HG02943 (cell line): ENCODE measurements around the gene NPC2.
"Not testable (repeated sequence)": the region's sequence is repeated elsewhere in the genome, so short reads cannot be mapped to it uniquely, and the experiment has no call there.

Experiments used
- ATAC-seq: cut with Tn5 transposase; IDR thresholded peaks from one replicate; pipeline ENCODE4 v1.9.1; 2021; ENCODE audit warnings: mild to moderate bottlenecking, low read depth, moderate library complexity; ENCODE audit not compliant: unreplicated experiment

NPC2 gene

DNA sequence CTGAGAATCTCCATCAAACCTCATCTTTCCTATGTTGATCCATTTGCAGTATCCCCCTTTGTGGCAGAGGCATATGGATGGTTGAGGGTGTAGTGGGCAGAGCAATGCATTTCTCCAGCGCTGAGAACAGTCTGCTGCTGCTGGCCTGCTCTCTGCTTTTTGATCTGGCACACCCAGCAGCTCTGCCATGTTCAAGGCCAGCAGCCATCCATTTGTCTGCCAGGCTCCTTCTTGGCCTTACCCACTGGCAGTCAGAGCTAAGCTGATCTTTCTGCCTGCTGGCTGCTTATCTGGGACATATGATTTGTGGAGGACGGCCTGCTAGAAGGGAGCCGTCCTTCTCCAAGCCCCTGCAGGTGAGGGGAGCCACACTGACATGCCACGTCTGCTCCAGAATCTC is 17.0 kb downstream of the NPC2 start:
- ATAC-seq, result no peak

DNA sequence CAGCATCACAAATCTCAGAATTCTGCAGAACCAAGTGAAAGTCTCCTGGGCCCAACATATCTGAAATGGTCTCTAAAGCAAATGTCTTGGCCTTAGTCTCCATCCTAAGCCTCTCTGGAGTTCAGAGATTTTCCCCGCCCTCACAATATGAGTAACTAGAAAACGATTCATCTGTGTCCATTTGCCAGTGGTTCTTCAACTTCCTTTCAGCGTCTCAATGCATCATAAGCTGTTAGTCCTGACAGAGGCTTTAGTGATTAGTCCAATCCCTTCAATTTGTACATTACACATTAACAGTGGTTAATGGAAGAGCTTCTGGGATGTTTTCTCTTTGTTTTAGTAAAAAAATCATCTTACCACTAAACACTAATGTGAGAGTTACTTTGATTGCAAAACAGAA is 17.4 kb downstream of the NPC2 start:
- ATAC-seq, result no peak

DNA sequence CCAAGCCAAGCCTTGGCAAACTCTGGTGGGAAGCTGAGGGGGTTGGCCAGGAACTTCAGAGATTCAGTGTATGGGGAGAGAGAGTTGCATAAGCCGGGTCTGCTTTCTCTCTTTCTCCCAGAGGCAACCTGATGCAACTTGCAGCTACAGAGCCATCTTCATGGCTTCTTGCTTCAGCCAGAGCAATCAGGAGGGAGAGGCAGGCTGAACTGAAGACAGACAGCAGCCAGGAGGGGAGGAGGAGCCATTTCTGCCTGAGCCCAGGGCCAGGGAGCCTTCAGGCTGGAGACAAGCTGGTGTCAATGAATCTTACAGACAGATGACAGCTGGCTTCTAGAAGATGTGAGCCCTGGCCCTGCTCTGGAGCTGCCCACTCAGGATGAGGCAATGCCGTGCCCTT is 18.7 kb downstream of the NPC2 start:
- ATAC-seq, result no peak

DNA sequence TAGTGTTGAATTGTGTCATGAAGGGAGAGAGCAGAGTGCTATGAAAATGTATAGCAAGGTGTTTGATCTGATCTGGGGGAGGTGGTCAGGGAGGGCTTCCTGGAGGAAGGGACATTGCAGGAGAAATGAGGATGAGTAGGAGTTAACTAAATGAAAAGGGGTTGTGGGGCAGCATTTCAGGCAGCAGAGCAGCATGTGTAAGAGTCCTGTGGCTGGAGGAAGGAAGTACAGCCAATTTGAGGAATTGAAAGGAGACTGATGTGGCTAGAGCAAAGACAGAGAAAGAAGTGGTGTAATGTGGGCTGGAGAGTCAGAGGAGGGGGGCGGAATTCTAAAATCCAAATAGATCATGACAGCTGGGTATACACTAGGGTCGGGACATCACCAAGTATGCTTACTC is 20.5 kb downstream of the NPC2 start:
- no peak for ATAC-seq

DNA sequence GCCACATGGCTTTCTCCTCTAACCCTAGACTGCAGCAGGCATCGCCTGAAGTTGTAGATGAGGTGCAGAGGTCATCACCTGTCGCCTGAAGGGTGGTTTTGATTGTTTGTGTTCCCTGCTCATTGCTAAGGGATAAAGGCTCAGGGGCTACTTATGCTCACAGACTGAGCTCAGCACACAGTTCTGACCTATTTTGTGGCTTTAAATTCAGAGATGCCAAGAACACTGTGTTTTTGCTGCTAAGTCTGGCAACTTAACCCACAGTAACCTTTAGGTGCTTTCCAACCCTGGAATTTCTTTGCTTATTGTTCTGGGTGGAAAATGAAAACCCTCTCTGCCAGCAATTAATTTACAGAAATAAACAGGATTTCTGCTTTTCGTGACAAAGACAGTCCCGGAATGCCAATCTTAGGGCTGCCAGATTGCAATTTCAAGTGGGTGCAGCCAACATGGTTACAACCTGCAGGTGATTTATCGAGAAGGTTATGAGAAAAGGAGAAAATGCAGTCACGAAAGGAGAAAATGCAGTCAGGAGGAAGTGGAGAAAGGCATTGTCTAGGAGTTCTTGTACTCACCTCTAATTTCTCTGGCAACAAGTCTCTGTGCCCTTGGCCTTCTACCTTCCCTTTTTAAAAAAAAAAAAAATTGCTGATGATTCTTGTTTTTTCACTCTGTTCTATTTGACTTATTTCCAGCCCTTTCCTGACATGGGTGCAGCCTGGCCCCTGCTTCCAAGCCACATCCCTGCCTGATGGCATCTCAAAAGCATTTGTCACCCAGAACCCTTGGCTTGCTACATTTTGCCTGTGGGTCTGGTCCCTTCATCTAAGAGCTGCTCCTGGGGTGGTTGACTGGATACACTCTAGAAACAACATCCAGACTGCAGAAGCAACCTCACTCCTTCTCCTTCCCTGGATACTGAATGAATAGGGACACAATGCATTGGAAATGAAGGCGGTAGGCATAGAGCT is 23.3 kb downstream of the NPC2 start:
- no peak for ATAC-seq

DNA sequence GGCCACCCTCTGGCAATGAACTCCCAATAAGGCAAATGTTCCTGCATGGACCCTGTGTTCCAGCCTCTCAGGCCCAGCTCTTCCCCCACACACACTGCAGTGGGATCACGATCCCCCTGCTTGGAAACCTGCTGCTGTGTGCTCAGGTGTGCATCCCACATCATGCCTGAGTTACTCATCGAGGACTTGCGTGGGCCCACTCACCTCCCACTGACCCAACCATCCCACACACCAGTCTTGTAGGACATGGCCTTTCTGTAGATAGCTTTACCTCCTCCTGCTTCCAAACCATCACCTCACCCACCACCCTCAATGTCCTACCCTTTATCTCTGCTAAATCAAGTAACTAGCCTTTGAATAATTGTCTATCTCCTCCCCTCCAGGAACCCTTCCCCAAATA is 24.6 kb downstream of the NPC2 start:
- no peak for ATAC-seq

DNA sequence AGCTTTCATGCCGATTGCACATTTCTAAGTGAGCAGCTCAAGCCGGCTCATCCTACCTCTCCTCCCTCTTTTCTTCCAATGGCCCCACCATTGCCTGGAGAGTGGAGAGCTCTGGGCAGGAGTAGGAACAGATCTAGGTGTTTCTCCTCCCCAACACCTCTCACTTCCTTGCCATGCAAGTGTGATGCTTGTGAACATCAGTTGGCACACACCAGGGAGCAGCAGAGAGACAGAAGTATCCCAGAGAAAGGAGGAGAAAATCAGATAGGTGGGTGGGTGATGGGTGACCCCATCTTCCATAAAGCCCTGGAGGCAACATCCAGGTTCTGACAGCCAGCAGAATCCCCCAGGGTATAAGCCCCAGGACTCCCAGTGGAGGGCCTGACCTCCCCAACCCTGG is 27.8 kb downstream of the NPC2 start:
- ATAC-seq, result no peak

DNA sequence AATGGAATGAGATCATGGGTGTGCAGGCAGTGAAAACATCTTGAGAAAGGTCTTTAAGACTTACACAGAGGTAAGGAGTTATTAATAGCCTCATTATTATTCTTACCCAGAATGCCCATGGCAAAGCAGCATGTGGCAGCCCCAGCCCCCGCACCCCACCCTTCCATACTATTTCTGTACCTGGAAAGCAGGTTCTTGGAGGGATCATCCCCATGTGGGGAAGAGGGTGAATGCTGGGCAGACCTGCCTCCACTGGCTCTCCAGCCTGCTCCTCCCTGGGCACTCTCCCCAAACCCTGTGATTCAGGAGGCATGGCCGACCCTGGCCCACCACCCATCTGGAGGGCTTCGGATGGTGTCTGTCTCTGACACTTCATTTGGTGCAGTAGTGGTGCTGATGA is 28.3 kb downstream of the NPC2 start:
- ATAC-seq, result no peak

DNA sequence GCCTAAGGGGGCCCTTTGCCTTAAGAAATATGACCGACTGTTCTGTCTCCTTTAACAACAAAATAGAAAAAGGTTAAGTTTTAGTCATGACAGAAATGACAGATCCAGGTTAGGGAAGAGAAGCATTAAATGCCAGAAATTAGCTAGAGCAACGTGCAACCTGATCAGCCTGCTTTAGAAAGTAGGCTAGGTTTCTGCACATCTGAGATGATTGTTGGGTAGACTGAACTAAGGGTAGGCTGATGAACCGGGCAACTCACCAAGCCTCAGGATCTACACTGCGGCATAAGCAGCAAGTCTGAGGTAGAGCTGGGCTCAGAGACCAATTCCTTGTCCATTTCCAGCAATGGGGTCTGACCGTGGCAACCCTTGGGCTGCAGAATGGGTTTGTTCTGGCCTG is 29.4 kb downstream of the NPC2 start:
- no peak for ATAC-seq

DNA sequence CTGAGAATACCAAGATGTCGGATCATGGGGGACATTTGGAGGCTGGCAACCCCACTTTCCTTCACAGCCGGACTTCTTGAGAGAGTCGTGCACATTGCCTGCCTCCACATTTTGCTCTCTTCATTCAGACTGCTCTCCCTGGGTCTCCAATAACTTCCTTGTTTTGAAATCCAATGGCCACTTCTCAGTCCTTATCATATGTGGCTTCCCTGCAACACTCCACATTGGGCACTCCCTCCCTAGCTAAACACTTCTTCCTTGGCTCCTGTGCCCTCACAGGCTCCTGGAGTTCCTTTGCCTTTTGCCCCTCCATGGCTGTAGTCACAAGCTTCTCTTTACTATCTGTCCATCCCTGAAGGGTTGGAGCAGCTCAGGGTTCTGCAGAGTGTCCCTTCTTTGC is 30.1 kb downstream of the NPC2 start:
- no peak for ATAC-seq

DNA sequence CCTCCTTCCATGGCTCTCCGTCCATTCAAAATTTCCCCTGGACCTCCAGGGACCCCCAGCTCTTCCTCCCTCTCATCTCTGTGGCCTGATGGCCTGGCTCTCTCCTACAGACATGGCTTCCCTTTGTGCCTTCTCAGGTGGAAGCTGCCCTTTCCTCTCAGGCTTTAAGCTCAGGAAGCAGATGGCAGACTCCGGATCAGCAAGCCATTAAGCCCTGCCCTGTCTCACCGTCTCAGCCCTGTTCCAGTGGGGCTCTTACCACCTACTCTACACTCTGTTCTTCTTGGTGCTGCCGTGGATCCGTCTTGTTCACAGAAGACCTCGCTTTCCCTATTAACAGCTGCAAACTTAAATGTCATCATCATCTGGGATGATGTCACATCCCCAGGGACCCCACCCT is 33.1 kb downstream of the NPC2 start:
- no peak for ATAC-seq

DNA sequence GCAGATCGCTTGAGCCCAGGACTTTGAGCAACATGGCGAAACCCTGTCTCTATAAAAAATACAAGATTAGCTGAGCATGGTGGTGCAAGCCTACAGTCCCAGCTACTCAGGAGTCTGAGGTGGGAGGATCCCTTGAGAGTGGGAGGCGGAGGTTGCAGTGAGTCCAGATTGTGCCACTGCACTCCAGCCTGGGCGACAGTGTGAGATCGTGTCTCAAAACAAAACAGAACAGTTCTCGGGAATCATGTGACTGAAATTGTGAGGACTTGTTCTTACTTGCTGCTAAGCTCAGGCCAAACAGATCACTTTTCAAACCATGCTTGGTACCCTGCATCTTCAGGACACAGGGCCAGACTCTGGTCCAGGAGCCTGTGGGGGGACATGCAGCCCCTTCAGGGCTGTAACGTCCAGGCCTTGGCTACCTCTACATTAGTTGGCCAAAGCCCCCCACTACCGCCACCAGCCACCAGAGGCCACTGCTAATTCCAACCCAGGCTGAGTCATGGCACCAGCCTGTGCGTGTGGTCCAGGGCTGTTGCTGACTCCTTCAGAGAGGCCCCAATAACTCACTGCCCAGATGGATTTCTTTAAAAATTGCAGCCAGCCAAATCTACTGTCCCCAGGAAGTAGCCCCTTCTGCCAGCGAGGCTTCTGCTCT is 33.7 kb downstream of the NPC2 start:
- ATAC-seq, result no peak

DNA sequence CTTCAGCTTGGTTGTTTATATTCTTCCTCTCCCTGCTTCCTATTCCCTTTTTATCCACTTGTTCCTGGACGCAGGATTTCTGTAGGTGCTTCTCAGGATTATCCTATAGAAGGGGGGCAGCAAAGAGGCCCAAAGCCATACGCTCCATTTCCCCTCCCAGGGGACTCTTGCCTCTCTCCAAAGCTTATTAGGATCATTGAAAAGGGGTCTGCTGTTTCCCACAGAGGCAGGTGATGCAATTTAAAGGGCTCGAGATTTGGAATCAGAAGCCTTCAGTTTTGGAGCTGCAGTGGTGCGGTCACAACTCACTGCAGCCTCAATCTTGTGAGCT is 35.6 kb downstream of the NPC2 start:
- no peak for ATAC-seq

DNA sequence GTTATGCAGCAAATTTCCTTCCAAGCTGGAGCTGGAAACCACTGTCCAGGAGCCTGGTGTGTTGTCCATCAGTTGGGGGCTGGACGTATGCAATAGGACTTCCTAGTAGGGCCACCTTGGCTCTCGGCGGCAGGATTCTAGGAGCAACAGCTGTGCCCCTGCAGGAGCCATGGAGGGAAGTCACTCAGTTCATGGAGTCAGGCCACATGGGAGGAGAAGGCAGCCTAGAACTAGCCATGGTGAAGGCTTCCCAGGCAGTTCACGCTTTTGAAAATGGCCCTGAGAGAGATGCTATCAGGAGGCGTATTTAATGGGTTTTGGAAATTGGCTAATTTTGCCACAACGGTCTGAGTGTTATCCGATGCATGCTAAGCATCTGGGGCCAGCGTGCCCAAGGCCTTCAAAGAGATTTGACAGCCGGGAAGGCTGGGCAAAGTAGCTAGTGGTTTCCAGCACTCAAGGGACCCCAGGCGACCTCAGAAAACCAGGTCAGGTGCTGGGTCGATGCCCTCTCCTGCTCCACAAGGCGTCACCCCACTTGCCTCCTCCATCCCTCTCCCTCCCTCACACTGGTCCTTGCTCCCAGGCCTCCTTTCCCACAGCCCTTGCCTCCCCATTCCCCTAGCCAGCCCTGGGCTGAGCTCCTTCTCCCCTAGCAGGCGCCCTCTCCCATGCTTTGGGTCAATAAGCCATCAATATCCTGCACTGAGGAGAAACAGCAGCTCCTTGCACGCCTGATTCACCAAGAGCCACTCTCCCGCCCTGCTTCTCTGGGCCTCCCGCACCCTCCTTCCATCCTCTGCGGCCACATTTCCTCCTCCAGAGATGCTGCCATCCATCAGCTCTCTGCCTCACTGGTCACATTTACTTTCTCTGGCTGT is 36.2 kb downstream of the NPC2 start:
- no peak for ATAC-seq

DNA sequence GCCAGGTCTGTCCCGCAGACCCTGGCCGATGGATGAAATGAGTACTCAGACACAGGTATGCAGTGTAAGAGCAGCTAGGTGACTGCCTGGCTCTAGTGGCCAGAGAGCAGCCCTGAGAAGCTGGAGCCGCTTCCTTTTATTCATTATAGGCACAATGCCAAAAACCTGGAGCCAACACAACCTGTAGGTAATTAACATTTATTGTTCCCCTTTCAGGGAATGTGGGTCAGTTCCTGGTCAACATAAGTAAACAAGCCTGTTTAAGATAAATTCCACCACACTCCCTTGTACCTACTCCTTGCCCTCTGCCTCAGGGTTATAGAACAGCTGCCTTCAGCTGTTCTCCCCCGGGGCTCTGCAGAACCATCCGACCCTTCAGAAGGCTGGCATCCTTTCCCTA is 38.7 kb downstream of the NPC2 start:
- ATAC-seq, result not testable (repeated sequence)

DNA sequence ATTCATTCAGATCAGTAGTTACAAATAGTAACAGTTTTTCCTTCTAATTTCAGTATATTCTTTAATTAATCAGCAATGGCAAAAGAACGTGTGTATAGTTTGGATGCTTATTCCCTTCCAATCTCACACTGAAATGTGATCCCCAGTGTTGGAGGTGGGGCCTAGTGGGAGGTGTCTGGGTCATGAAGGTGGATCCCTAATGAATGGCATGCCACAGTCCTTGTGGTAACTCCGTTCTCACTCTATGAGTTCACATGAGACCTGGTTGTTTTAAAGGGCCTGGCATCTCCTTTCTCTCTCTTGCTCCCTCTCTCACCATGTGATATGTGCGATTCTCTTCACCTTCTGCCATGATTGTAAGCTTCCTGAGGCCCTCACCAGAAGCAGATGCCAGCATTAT is 48.2 kb downstream of the NPC2 start:
- no peak for ATAC-seq

DNA sequence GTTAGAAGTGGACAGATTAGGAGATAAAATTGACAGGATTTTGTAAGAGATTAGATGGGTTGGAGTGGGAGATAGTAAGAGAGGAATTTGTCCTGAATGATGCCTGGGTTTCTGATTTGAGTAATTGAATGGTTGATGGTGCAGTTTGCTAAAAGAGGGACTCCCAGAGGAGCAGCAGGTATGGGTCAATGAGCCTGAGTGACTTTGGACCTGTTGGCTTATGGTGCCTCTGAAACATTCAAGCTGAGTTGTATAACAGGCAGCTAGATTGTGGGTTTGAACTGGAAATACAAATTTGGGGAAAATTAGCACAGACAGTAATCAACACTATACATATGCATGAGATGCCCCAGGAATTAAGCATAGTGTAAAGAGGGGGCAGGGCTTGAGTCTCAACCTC is 50.3 kb downstream of the NPC2 start:
- no peak for ATAC-seq

DNA sequence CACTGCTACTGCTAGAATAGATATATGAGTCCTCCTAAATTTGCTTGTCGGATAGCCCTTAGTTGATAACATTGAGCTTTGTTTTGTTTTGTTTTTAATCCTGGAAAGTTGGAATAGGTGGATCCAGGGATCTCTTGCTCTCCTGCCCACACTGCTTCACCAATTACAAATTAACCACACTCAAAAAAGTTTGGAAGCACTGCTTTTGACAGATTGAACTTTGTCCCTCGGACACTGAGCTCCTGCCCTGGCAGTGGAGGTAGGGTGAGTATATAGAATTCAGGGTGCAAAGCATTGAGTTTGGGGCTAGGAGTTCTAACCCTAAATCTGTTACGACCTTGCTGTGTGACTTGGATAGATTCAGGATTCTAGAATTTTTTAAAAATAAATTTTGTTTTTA is 52.0 kb downstream of the NPC2 start:
- no peak for ATAC-seq

DNA sequence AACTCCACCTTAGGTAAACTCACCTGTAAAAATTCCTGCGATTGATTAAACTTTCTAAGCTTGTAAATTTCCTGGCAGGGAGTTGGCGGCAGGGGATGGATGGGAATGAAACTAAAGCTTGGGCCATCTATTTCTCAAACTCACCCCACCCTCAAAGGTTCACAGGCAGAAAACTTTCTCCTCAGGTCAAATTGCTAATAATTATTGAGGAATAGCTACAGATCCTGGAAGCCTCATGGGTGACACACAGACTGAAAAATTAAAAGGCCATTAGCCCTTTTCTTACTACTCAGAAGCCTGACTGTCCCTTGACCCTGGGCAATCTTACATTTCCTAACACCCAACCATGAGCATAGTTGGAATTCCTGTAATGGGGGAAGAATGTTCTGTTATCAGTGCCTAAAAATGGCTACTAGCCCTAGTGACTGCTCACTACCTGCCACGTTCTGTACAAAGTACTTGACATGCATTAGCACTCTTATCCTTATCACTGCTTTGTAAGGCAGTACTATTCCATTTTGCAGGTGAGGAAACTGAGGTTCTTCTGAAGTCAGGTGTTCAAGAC is 54.7 kb downstream of the NPC2 start:
- ATAC-seq, result no peak

DNA sequence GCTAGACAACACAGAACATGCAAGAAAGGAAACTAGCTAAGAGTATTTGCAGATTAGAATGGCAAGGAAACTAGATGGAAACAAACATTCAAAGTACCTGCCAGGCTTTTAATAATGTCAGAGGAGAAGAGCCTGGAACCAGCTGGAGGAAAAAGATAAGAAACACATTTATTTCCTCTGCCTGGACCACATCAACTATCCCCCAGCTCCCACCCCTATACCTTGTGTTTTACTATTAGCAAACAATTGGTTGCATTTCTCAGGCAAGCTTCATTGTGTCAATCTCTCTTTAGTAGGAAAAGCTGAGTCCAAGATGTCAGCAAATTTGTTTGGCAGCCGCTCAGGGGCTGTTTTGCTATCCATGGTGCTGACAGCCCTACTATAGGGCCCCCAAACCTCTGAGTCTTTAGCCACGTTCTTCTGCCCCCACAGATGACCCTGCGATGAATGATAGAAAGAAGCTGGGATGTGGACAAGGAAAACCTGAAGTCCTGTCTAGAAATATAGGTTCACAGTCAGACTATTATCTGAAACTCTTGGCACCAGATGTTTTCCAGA is 55.5 kb downstream of the NPC2 start:
- ATAC-seq, result no peak

DNA sequence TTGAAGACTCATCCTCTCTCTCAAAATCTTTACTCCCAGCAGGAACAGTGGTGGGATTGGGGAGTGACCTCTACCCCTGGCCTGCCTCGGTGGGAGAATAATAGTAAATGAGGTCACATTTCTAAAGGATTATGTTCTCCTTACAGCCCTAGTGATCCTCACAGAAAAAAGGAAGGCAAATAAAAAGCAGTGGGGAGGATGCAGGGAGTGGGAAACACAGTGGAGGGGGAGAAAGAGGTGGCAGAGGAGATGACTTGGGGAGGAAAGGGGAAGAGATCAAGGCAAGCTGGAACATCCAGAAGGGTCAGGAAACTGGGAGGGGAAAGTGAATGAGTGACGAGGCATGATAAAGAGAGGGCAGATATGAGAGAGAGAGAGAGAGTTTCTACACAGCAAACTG is 58.8 kb downstream of the NPC2 start:
- ATAC-seq, result no peak
